ENCODE data around the gene BCKDHA. TPM values are rescaled to one million over a fixed set of nuclear protein-coding genes. Genes with fewer than 3 reads are reported as not detected.
A peak's percentile ranks its signal among the peaks of the same experiment; 100 is the strongest.

BCKDHA gene
- total and polyA plus RNA-seq, 9 of the 15 experiments (the other 6 are each of a cell fraction or from before 2014, with no cell fraction given) = 4.5 to 52.5 (median 14.1) TPM

- TF ChIP-seq, protein P1, sequence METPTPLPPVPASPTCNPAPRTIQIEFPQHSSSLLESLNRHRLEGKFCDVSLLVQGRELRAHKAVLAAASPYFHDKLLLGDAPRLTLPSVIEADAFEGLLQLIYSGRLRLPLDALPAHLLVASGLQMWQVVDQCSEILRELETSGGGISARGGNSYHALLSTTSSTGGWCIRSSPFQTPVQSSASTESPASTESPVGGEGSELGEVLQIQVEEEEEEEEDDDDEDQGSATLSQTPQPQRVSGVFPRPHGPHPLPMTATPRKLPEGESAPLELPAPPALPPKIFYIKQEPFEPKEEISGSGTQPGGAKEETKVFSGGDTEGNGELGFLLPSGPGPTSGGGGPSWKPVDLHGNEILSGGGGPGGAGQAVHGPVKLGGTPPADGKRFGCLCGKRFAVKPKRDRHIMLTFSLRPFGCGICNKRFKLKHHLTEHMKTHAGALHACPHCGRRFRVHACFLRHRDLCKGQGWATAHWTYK (CRISPR knock-in tag; IDR thresholded peaks at IDR 0.05) = no peak
- TF ChIP-seq ZNF23 (CRISPR knock-in tag; IDR thresholded peaks at IDR 0.05) = no peak
Observed at GRCh38 chr19:41352279-41352608, 45.4 kb upstream of the BCKDHA start (continued).

DNA sequence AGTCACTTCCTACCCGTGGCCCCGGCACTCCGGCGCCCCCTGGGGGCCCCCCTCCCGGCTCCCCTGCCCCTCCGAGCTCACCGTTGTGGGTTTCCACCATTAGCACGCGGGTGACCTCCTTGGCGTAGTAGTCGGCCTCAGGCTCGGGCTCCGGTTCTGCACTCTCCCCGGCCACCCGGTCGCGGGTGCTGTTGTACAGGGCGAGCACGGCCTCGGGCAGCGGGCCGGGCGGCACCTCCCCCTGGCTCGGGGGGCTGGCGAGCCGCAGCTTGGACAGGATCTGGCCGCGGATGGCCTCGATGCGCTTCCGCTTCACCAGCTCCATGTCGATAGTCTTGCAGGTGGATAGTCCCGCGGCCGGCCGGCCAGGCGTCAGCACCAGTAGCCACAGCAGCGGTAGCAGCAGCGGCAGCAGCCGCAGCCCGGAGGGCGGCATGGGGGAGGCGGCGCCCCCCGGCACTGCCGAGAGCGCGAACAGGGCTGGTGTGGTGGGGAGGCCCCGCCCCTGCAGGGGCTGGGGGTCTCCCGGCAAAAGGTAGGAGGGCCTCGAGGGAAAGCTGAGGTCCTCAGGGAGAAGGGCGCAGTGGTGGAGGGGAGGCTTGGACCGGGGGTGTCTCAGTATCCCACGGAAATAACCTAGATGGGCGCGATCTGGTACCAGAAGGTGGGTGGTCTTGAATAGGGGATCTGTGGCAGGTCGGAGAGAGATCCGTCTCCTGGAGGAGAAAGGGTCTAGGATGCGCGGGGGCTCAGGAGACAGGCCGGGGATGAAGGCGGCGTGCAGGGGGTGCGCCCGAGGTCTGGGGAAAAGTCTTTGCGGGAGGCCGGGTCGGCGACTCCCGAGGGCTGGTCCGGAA, 44.8 kb upstream of the BCKDHA start:
- WGBS (ENCODE audit: insufficient coverage, low coverage, missing lambda C conversion rate) = 2% methylated on average over 48 of the region's 71 CpGs
- no peaks in the 10 kb centered on the region for H3K9me1 ChIP-seq (ENCODE audit: control insufficient read depth, insufficient read depth, low read length)
- peaks cover 64% of the 10 kb centered on the region for H3K79me2 ChIP-seq (ENCODE audit: control insufficient read depth, insufficient read depth, low read length)
- H2AFZ ChIP-seq (ENCODE audit: low read depth, low read length) = peak overlapping the region; percentile 70
- FAIRE-seq = no peak
- no peaks in the 10 kb centered on the region for H3K27me3 ChIP-seq (ENCODE audit: control insufficient read depth in 2 of 2, insufficient read depth in 2 of 2, low read length in 2 of 2)
- peak overlapping the region; percentile 85 to 99 for H3K9ac ChIP-seq (ENCODE audit: insufficient read depth in 1 of 2, low read depth in 2 of 2, low read length in 2 of 2)
- peaks cover 17% of the 10 kb centered on the region for H4K20me1 ChIP-seq (replicated peaks; ENCODE audit: control insufficient read depth, insufficient read depth, low read length)
- H3K27ac ChIP-seq (ENCODE audit: extremely low read depth, low read depth, low read length) = peak overlapping the region; percentile 93
- POLR2A ChIA-PET = interaction anchor here (0.6 to 3.1 kb wide), 8 partner anchors 11 to 1125 kb away, joined by 3 to 20 read pairs (median 4); partner anchors contain the start of gene B9D2
- ATAC-seq = peak; percentile 55
- CTCF ChIA-PET (ENCODE audit: low intra/inter-chr PET ratio) = interaction anchor here (0.7 kb wide), 1 partner anchor 245 kb away, joined by 3 read pairs; no protein-coding TSS in a partner anchor
- H3K36me3 ChIP-seq (ENCODE audit: control insufficient read depth, insufficient read depth, low read length) = peaks cover 33% of the 10 kb centered on the region
- peak overlapping the region; percentile 98 for H3K4me3 ChIP-seq
- peak; percentile 73 to 84 (median 77) for DNase-seq (ENCODE audit: extremely low read depth in 1 of 4, low spot score in 3 of 4)
- intact Hi-C loops (cut with micrococcal nuclease) = loop anchor here (1.0 to 5.0 kb wide), 3 partner anchors 30 to 91 kb away; partner anchors contain the start of gene HNRNPUL1
- in situ Hi-C loops (cut with MboI) = no loop called here
- no TSS peak for BruUV-seq (replicated peaks)
- peak overlapping the region; percentile 100 for H3K4me2 ChIP-seq (ENCODE audit: insufficient read depth, low read length)
- H3K4me1 ChIP-seq (replicated peaks in 1 of 2; ENCODE audit: control insufficient read depth in 2 of 2, insufficient read depth in 2 of 2, low read length in 2 of 2) = peaks cover 11 to 47% of the 10 kb centered on the region in 2 experiments
- H3K9me3 ChIP-seq (replicated peaks; ENCODE audit: control insufficient read depth, insufficient read depth, low read depth, low read length) = no peaks in the 10 kb centered on the region
- peak in 1 of 2 experiments; percentile 36; a peak in 1 of 4 replicates for TF ChIP-seq ETV6 (IDR thresholded peaks at IDR 0.05; ENCODE audit: borderline replicate concordance in 1 of 2, low read depth in 2 of 2, low read length in 1 of 2)
- no peak for TF ChIP-seq ETV6 (CRISPR knock-in tag; IDR thresholded peaks at IDR 0.05; ENCODE audit: borderline replicate concordance)
- TF ChIP-seq SNIP1 (IDR thresholded peaks at IDR 0.05; ENCODE audit: low read depth) = no peak
- no peak for TF ChIP-seq PATZ1 (CRISPR knock-in tag; IDR thresholded peaks at IDR 0.05; ENCODE audit: borderline replicate concordance)
- peak; percentile 28; the same call in 1 of the 2 replicates for TF ChIP-seq NCOA6 (IDR thresholded peaks at IDR 0.05)
- TF ChIP-seq PHF8 (IDR thresholded peaks at IDR 0.05; ENCODE audit: borderline replicate concordance, low read length) = peak; percentile 44; the same call in 1 of the 2 replicates
- TF ChIP-seq POLR2H (tag; IDR thresholded peaks at IDR 0.05; ENCODE audit: low read depth) = no peak
- TF ChIP-seq, protein P2, sequence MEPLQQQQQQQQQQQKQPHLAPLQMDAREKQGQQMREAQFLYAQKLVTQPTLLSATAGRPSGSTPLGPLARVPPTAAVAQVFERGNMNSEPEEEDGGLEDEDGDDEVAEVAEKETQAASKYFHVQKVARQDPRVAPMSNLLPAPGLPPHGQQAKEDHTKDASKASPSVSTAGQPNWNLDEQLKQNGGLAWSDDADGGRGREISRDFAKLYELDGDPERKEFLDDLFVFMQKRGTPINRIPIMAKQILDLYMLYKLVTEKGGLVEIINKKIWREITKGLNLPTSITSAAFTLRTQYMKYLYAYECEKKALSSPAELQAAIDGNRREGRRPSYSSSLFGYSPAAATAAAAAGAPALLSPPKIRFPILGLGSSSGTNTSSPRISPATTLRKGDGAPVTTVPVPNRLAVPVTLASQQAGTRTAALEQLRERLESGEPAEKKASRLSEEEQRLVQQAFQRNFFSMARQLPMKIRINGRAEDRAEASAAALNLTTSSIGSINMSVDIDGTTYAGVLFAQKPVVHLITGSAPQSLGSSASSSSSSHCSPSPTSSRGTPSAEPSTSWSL (CRISPR knock-in tag; IDR thresholded peaks at IDR 0.05; ENCODE audit: borderline replicate concordance) = no peak
- peak; percentile 40; the same call in 1 of the 2 replicates for TF ChIP-seq ESRRA (IDR thresholded peaks at IDR 0.05; ENCODE audit: borderline replicate concordance, low read depth)
- no peak for TF ChIP-seq ETV1 (tag; conservative IDR thresholded peaks at IDR 0.05; ENCODE audit: low read depth)
- TF ChIP-seq SMARCE1 (IDR thresholded peaks at IDR 0.05) = 0 out of 2 replicates have a peak, but pooled peaks have one; percentile 15
- no peak for TF ChIP-seq YBX1 (IDR thresholded peaks at IDR 0.05)
- TF ChIP-seq TAF15 (IDR thresholded peaks at IDR 0.05; ENCODE audit: low read depth, low read length) = no peak

Data from K562 (cell line).